Fibroblast of lung (primary cell): Measurements from ENCODE around the gene CRMP1.

Source experiments
- EZH2 ChIP-seq: IDR thresholded peaks from 2 replicates; pipeline ENCODE4 v1.5.1; 2012; ENCODE audit warnings: low read length, control low read depth, mild to moderate bottlenecking; ENCODE audit errors: missing control alignments
- TF ChIP-seq, protein P1 (sequence below), 2 donors: IDR thresholded peaks in 1 of 2; conservative IDR thresholded peaks in 1 of 2; 1 replicate in 1 of 2; 2 replicates in 1 of 2; pipeline ENCODE4 v1.5.1; 2011 to 2012; ENCODE audit warnings: low read length in 2 of 2, control low read depth in 1 of 2, inconsistent platforms in 1 of 2, low read depth in 1 of 2, mild to moderate bottlenecking in 1 of 2

DNA sequence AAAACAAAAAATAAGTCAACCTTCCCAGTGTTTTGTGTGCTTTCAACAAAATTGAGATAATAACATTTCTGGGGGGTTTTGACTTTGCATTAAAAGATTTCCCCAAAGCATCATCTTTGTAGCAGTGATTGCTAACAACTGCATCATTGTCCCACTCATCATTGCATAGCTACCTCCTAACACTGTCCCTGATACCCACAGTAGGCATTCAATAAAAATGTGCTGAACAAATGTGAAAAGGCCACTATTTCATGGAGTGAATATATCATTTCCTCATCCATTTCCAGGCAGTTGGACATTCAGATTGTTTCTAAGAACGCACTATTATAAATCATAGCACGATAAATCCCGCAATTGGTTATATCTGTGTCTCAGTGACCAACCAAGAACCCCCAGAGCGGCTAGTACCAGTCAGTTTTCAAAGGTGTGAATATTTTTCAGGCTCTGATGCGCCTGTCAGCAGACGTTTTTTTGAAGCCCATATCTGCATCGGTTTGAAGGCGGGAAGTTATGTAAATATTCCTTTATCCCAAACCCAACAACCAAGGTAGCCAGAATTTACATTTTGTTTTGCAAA is 36.0 kb upstream of the CRMP1 start:
- TF ChIP-seq, protein P1, sequence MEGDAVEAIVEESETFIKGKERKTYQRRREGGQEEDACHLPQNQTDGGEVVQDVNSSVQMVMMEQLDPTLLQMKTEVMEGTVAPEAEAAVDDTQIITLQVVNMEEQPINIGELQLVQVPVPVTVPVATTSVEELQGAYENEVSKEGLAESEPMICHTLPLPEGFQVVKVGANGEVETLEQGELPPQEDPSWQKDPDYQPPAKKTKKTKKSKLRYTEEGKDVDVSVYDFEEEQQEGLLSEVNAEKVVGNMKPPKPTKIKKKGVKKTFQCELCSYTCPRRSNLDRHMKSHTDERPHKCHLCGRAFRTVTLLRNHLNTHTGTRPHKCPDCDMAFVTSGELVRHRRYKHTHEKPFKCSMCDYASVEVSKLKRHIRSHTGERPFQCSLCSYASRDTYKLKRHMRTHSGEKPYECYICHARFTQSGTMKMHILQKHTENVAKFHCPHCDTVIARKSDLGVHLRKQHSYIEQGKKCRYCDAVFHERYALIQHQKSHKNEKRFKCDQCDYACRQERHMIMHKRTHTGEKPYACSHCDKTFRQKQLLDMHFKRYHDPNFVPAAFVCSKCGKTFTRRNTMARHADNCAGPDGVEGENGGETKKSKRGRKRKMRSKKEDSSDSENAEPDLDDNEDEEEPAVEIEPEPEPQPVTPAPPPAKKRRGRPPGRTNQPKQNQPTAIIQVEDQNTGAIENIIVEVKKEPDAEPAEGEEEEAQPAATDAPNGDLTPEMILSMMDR (conservative IDR thresholded peaks at IDR 0.05 in 1 of 2, IDR thresholded peaks at IDR 0.05 in 1 of 2; ENCODE audit: low read depth in 1 of 2, low read length in 2 of 2): no peak
- TF ChIP-seq EZH2: no peak
